Adrenal gland (tissue), 5 donors: ENCODE measurements around the gene TTLL11.

Source experiments
- POLR2A ChIP-seq, 2 donors: fragments of 450-650 bp; IDR thresholded peaks; one replicate each; pipeline ENCODE4 v1.6.1; 2017; ENCODE audit warnings: antibody characterized with exemption in 2 of 2, mild to moderate bottlenecking in 2 of 2, moderate library complexity in 1 of 2
- TF ChIP-seq, protein P1 (sequence below), 6 experiments: fragments of 450-650 bp in 4 of 6; fragments of 200-600 bp in 2 of 6; sonication (generic) in 1 of 6; IDR thresholded peaks; 1 replicate in 5 of 6; 2 replicates in 1 of 6; pipeline versions ENCODE4 v1.5.1 to v1.8.0; 2016 to 2021; ENCODE audit warnings: antibody characterized with exemption in 6 of 6, mild to moderate bottlenecking in 2 of 6, moderate library complexity in 1 of 6
- donor health status: DM: no; HTN: no; CAD: no.

DNA sequence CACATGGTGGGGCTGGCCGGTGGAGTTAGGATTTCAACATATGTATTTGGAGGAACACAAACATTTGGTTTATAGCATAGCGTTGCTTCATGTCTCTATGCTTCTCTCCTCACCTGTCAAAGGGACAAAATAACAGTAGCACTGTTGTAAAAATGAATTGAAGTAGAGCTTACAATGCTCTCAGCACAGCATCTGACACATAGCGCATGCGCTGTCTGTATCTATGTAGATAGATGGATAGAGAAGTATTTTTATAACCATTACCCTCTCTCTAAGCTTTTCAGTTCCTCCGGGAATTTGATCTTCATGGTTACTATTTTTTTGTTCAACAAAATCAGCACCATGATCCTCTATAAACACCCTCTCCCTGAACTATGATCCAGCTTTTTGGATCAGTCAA, 166.0 kb downstream of the TTLL11 start:
- TF ChIP-seq, protein P1, sequence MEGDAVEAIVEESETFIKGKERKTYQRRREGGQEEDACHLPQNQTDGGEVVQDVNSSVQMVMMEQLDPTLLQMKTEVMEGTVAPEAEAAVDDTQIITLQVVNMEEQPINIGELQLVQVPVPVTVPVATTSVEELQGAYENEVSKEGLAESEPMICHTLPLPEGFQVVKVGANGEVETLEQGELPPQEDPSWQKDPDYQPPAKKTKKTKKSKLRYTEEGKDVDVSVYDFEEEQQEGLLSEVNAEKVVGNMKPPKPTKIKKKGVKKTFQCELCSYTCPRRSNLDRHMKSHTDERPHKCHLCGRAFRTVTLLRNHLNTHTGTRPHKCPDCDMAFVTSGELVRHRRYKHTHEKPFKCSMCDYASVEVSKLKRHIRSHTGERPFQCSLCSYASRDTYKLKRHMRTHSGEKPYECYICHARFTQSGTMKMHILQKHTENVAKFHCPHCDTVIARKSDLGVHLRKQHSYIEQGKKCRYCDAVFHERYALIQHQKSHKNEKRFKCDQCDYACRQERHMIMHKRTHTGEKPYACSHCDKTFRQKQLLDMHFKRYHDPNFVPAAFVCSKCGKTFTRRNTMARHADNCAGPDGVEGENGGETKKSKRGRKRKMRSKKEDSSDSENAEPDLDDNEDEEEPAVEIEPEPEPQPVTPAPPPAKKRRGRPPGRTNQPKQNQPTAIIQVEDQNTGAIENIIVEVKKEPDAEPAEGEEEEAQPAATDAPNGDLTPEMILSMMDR (IDR thresholded peaks at IDR 0.05), result no peak
- TF ChIP-seq POLR2A (IDR thresholded peaks at IDR 0.05), result no peak
